AG04449 (cell line): ENCODE data around the gene AGPS.

ENCODE experiments used
- CTCF ChIA-PET: fragments of 350-600 bp; formaldehyde crosslinking; extraction: SDS; loops from one replicate; lab custom pipeline; 2021; ENCODE audit warnings: antibody characterized with exemption; lab: Yijun Ruan, JAX
- POLR2A ChIA-PET: fragments of 400-600, 350-600 bp; formaldehyde crosslinking; extraction: SDS; loops from one replicate; lab custom pipeline; 2020; ENCODE audit warnings: antibody characterized with exemption, inconsistent platforms; lab: Yijun Ruan, JAX
- DNase-seq: peaks from one replicate; pipeline ENCODE4 v3.0.0-alpha.2; 2010; ENCODE audit warnings: low read depth, low spot score
- H3K4me3 ChIP-seq: 2 replicates; pipeline ENCODE4 v1.5.1; 2011; ENCODE audit warnings: low read depth, mild to moderate bottlenecking, control low read depth, low read length
- TF ChIP-seq, protein P1 (sequence below): IDR thresholded peaks from one replicate; pipeline ENCODE4 v1.5.1; 2011; ENCODE audit warnings: mild to moderate bottlenecking, moderate library complexity, low read length, control low read depth, inconsistent platforms; ENCODE audit not compliant: insufficient read depth; ENCODE audit errors: missing control alignments

The AGPS gene

DNA sequence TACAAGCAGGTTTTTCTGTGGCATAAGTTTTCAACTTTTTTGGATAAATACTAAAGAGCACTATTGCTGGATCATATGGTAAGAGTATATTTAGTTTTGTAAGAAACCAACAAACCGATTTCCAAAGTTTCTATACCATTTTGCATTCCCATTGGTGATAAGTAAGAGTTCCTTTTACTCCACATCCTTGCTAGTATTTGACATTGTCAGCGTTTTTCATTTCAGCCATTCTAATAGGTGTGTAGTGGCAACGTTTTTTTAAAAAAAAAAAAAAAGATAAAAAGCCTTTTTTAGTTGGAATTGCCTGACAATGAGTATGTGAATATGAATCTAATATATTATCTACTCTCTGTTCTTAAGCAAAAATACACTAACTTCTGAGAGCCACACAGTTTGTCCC is 185.9 kb downstream of the AGPS start:
- TF ChIP-seq, protein P1, sequence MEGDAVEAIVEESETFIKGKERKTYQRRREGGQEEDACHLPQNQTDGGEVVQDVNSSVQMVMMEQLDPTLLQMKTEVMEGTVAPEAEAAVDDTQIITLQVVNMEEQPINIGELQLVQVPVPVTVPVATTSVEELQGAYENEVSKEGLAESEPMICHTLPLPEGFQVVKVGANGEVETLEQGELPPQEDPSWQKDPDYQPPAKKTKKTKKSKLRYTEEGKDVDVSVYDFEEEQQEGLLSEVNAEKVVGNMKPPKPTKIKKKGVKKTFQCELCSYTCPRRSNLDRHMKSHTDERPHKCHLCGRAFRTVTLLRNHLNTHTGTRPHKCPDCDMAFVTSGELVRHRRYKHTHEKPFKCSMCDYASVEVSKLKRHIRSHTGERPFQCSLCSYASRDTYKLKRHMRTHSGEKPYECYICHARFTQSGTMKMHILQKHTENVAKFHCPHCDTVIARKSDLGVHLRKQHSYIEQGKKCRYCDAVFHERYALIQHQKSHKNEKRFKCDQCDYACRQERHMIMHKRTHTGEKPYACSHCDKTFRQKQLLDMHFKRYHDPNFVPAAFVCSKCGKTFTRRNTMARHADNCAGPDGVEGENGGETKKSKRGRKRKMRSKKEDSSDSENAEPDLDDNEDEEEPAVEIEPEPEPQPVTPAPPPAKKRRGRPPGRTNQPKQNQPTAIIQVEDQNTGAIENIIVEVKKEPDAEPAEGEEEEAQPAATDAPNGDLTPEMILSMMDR = no peak
- no peak overlapping the region for H3K4me3 ChIP-seq
- CTCF ChIA-PET = no interaction called here
- no peak for DNase-seq
- POLR2A ChIA-PET = no interaction called here

DNA sequence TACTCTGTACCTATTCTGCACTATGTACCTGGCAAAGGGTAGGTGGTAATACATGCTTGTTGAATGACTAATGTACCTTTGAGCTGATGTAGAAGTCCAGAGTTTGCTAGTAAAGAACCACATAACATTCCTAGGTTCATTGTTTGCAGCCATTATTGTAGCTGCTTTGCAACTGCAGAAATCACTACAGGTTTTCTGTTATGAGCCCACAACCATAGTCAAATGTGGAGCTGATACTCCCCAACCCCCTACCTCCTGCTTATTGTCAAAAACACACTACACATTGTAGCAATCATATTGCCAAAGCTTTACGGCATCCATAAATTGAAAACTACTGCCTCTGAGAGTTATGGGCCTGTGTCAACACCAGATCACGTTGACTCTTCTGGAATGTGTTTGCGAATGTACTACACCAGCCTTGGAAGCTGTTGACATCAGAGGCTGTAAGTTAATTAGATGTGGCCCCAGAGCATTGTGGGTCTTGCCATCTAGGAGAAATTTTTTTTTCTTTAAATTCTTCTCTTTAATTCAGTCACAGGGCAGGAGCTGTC is 187.0 kb downstream of the AGPS start:
- ChIA-PET POLR2A (no interaction called here), CTCF (interaction anchor here (0.8 kb wide), 1 partner anchor 17 kb away, joined by 3 read pairs; no protein-coding TSS in a partner anchor)
- DNase-seq = no peak
- H3K4me3 ChIP-seq = no peak overlapping the region
- TF ChIP-seq, protein P1 = no peak

DNA sequence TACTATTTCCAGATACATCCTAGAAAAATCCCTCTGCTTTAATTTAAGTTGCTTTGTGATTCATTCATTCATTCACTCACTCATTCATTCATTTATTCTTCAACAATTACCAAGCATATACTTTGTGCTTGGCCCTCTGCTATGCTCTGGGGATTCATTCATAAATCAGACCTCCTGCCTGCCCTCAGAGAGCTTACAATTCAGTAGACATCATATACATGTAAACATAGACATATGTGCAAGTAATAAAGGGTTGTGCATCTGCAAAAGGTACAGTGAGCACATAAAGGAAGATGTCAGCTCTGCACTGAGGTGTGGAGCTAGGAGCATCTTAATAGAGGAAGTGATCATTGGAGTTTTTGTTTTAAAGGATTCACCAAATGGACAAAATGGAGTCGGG is 189.4 kb downstream of the AGPS start:
- DNase-seq = no peak
- TF ChIP-seq, protein P1 = no peak
- ChIA-PET CTCF (interaction anchor here (2.2 kb wide), 1 partner anchor 23 kb away, joined by 8 read pairs; no protein-coding TSS in a partner anchor), POLR2A (no interaction called here)
- H3K4me3 ChIP-seq = no peak overlapping the region

DNA sequence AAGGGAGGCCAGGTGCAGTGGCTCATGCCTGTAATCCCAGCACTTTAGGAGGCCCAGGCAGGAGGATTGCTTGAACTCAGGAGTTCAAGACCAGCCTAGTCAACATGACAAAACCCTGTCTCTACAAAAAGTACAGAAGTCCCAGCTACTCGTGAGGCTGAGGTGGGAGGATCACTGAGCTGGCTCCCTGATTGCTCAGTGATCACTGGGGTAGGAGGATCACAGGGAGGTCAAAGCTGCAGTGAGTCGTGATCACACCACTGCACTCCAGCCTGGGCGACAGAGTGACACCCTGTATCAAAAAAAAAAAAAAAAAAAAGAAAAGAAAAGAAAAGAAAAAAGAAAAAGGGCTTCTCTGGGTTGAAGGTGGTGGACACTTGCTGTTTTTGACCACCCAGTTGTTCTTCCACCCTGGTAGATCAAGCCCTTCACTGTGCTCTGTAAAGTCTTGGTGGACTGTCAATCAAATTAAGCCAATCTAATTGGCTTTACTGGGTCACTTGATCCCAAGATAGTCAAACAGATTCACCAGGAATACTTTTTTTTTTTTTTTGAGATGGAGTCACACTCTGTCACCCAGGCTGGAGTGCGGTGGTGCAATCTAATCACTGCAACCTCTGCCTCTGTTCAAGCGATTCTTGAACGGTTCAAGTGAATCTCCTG is 191.6 kb downstream of the AGPS start:
- no peak for DNase-seq
- CTCF ChIA-PET = interaction anchor here (1.3 kb wide), 1 partner anchor 20 kb away, joined by 3 read pairs; no protein-coding TSS in a partner anchor
- POLR2A ChIA-PET = no interaction called here
- no peak overlapping the region for H3K4me3 ChIP-seq
- TF ChIP-seq, protein P1 = no peak

DNA sequence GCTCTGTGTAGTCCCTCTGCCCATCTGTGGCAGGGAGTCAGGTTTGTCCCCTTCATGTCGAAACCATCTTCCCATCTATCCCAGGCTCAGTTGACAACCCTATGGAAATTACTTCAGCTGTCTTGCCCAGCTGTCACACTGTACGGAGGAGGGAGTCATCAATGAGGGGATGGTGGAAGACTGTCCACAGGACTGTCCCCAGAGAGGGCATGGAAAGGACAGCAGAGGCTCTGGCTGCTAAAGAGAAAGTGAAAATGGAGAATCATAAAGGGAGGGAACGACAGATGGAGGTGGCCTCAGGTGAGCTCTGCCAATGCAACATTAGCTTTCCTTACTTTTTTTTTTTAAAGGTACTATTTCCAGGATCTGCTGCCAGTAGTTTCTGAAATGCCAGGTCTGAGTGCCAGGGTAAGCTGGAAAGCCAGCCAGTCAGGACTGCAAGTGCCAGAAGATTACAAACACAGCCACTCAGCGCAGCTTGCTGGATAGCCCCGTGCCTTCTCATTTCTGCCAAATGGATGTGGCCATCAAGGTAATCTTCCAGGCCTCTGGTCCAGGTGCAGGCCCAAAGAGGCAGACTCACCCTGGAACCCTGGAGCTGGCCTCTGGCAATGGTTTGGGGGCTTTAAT is 192.8 kb downstream of the AGPS start:
- DNase-seq = no peak
- ChIA-PET POLR2A (no interaction called here), CTCF (interaction anchor here (1.0 kb wide), 2 partner anchors 19 to 436 kb away, joined by 3 to 4 read pairs; no protein-coding TSS in a partner anchor)
- TF ChIP-seq, protein P1 = no peak
- no peak overlapping the region for H3K4me3 ChIP-seq

DNA sequence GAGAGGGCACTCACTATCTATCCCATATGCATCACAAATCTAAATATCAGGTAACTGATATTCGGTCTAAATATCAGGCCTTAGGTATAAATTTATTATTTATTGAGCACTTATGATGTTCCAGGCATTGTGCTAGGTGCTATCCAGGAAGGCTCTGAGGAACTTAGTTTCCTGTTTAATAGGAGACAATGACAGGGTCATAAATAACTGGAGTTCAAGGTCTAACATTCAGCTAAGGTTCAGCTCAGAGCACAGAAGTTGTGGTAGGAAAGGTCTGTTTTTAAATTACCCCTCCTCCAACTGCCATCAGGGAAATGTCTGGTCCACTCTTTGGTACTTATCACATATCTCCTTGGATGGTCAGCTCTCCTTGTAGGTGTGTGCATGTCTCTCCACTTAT is 193.6 kb downstream of the AGPS start:
- CTCF ChIA-PET = interaction anchor here (0.9 to 1.0 kb wide), 2 partner anchors 18 to 437 kb away, joined by 3 to 4 read pairs; no protein-coding TSS in a partner anchor
- DNase-seq = no peak
- no peak overlapping the region for H3K4me3 ChIP-seq
- POLR2A ChIA-PET = no interaction called here
- TF ChIP-seq, protein P1 = no peak
